Lower leg skin (tissue), 4 donors: ENCODE measurements around the gene MRPL21. TPM values are rescaled to one million over a fixed set of nuclear protein-coding genes. Genes with fewer than 3 reads are reported as not detected.

Experiments
- DNase-seq, 2 donors: peaks; one replicate each; pipeline ENCODE4 v3.0.0-alpha.2; 2019; ENCODE audit warnings: low spot score in 2 of 2
- H3K4me3 ChIP-seq: fragments of 200-600 bp; sonication (generic); 2 replicates; pipeline ENCODE4 v1.5.1; 2017; ENCODE audit warnings: mild to moderate bottlenecking, low read depth; ENCODE audit not compliant: poor library complexity, severe bottlenecking
- CTCF ChIP-seq, 3 donors: fragments of 450-650 bp; IDR thresholded peaks; one replicate each; pipeline ENCODE4 v1.5.1; 2016; ENCODE audit warnings: antibody characterized with exemption in 3 of 3, mild to moderate bottlenecking in 3 of 3, moderate library complexity in 2 of 3
- POLR2A ChIP-seq, 2 donors: fragments of 450-650 bp; IDR thresholded peaks; one replicate each; pipeline ENCODE4 v1.6.1; 2016 to 2017; ENCODE audit warnings: antibody characterized with exemption in 2 of 2, mild to moderate bottlenecking in 1 of 2, moderate library complexity in 1 of 2
- WGBS, 2 donors: methylation state at CpG; one replicate each; pipeline ENCODE4 v1.1.5; 2018; 5-methylcytosine and 5-hydroxymethylcytosine counted together
- intact Hi-C: fragments of 100-400 bp; cut with DNase I; formaldehyde crosslinking; loops from one replicate; pipeline ENCODE4 v1.15.0; 2023; ENCODE audit warnings: low total_unique reads
- total RNA-seq, 4 donors: library from RNA; depleted of rRNA; stranded (reverse); fragments of >200 nt; gene quantifications; one replicate each; pipeline ENCODE4 v1.1.0, GENCODE V29; 2016

Gene MRPL21
- total RNA-seq, 4 donors from 2014 or later: 34.0 to 54.5 (median 41.8) TPM

- DNase-seq: no peak
- H3K4me3 ChIP-seq: no peak overlapping the region
- TF ChIP-seq POLR2A (IDR thresholded peaks at IDR 0.05): no peak
- no peak for TF ChIP-seq CTCF (IDR thresholded peaks at IDR 0.05)
- WGBS, 2 donors: 77 to 86% methylated on average over 5 of the region's 5 CpGs
- intact Hi-C loops: no loop called here
These were observed 8.6 kb upstream of the MRPL21 start for GRCh38 chr11:68912254-68912653.

GRCh38 chr11:68911731-68912130 lies 8.1 kb upstream of the MRPL21 start:
- intact Hi-C loops: no loop called here
- no peak for DNase-seq
- no peak for TF ChIP-seq POLR2A (IDR thresholded peaks at IDR 0.05)
- TF ChIP-seq CTCF (IDR thresholded peaks at IDR 0.05): no peak
- WGBS, 2 donors: 95% methylated on average over 16 of the region's 16 CpGs
- no peak overlapping the region for H3K4me3 ChIP-seq

- DNase-seq: no peak
- intact Hi-C loops: no loop called here
- 54 to 67% methylated on average over 8 of the region's 8 CpGs for WGBS, 2 donors
- H3K4me3 ChIP-seq: no peak overlapping the region
- TF ChIP-seq POLR2A (IDR thresholded peaks at IDR 0.05): no peak
- TF ChIP-seq CTCF (IDR thresholded peaks at IDR 0.05): no peak
These were observed 7.3 kb upstream of the MRPL21 start for GRCh38 chr11:68910965-68911364.

- no peak for TF ChIP-seq POLR2A (IDR thresholded peaks at IDR 0.05)
- 86 to 88% methylated on average over 5 of the region's 5 CpGs for WGBS, 2 donors
These were observed 4.6 kb upstream of the MRPL21 start for GRCh38 chr11:68908273-68908672.

GRCh38 chr11:68905421-68906360 lies 2.1 kb upstream of the MRPL21 start:
- no peak for DNase-seq
- intact Hi-C loops: no loop called here
- TF ChIP-seq POLR2A (IDR thresholded peaks at IDR 0.05): no peak
- no peak for TF ChIP-seq CTCF (IDR thresholded peaks at IDR 0.05)
- H3K4me3 ChIP-seq: no peak overlapping the region
- 72 to 73% methylated on average over 23 of the region's 23 CpGs for WGBS, 2 donors

More at GRCh38 chr11:68908273-68908672, 4.6 kb upstream of the MRPL21 start:
- DNase-seq: no peak
- H3K4me3 ChIP-seq: no peak overlapping the region
- intact Hi-C loops: no loop called here

- DNase-seq: peak in 1 of 2 donors; percentile 88
- WGBS, 2 donors: 1% methylated on average over 23 to 24 of the region's 24 CpGs
- H3K4me3 ChIP-seq: peak overlapping the region; percentile 88
- TF ChIP-seq POLR2A (IDR thresholded peaks at IDR 0.05) (no peak), CTCF (IDR thresholded peaks at IDR 0.05) (no peak)
- intact Hi-C loops: no loop called here
These were observed 716 bp upstream of the MRPL21 start for GRCh38 chr11:68904248-68904847.
